Sigmoid colon (tissue), 7 donors: Measurements from ENCODE around the gene LYPLAL1. TPM values are rescaled to one million over a fixed set of nuclear protein-coding genes. Genes with fewer than 3 reads are reported as not detected.

Source experiments
- DNase-seq: peaks from one replicate; pipeline ENCODE4 v3.0.0-alpha.2; 2019
- H3K27ac ChIP-seq, 4 donors: fragments of 200-600 bp; sonication (generic); one replicate each; pipeline ENCODE4 v1.5.1; 2016 to 2019; ENCODE audit warnings: mild to moderate bottlenecking in 1 of 4
- H3K27me3 ChIP-seq, 3 donors: fragments of 200-600 bp; sonication (generic); one replicate each; pipeline ENCODE4 v1.5.1; 2019; ENCODE audit warnings: mild to moderate bottlenecking in 1 of 3
- H3K36me3 ChIP-seq, 4 donors: fragments of 200-600 bp; sonication (generic); one replicate each; pipeline ENCODE4 v1.5.1; 2016 to 2019
- H3K4me1 ChIP-seq, 4 donors: fragments of 200-600 bp; sonication (generic); one replicate each; pipeline ENCODE4 v1.5.1; 2017 to 2019
- H3K4me3 ChIP-seq, 4 donors: fragments of 200-600 bp; sonication (generic); one replicate each; pipeline ENCODE4 v1.5.1; 2017 to 2019; ENCODE audit warnings: mild to moderate bottlenecking in 2 of 4, moderate library complexity in 1 of 4
- H3K9me3 ChIP-seq, 4 donors: fragments of 200-600 bp in 3 of 4; sonication (generic) in 3 of 4; one replicate each; pipeline versions ENCODE4 v1.5.1 to v1.6.1; 2013 to 2019
- CTCF ChIP-seq, 4 experiments: fragments of 450-650 bp in 3 of 4; fragments of 200-600 bp in 1 of 4; IDR thresholded peaks; one replicate each; pipeline ENCODE4 v1.5.1; 2016 to 2019; ENCODE audit warnings: antibody characterized with exemption in 4 of 4, mild to moderate bottlenecking in 3 of 4, moderate library complexity in 2 of 4
- EP300 ChIP-seq, 4 donors: sonication (generic); formaldehyde crosslinking; IDR thresholded peaks; one replicate each; pipeline ENCODE4 v1.6.1; 2017; ENCODE audit warnings: antibody characterized with exemption in 4 of 4
- POLR2A ChIP-seq, 2 donors: fragments of 450-650 bp; IDR thresholded peaks; one replicate each; pipeline ENCODE4 v1.6.1; 2016; ENCODE audit warnings: antibody characterized with exemption in 2 of 2, mild to moderate bottlenecking in 2 of 2, moderate library complexity in 2 of 2
- POLR2AphosphoS5 ChIP-seq, 4 donors: sonication (generic); formaldehyde crosslinking; IDR thresholded peaks; one replicate each; pipeline ENCODE4 v1.6.1; 2017; ENCODE audit warnings: antibody characterized with exemption in 4 of 4
- WGBS, 2 donors: extraction: QIAGEN DNeasy Blood & Tissue Kit; methylation state at CpG; one replicate each; pipeline ENCODE4 v1.1.7; 2013; 5-methylcytosine and 5-hydroxymethylcytosine counted together
- intact Hi-C: fragments of 100-400 bp; cut with DNase I; formaldehyde crosslinking; loops from one replicate; pipeline ENCODE4 v1.15.1; 2023
- polyA plus RNA-seq, 3 donors: library from polyadenylated mRNA; stranded (reverse); fragments of 200-250 nt; gene quantifications; one replicate each; pipeline ENCODE4 v1.2.3, GENCODE V29; 2013
- total RNA-seq, 4 donors: library from RNA; depleted of rRNA; stranded (reverse); fragments of >200 nt; gene quantifications; one replicate each; pipeline ENCODE4 v1.1.0, GENCODE V29; 2016
- donor health status: healthy with polysubstance abuse.
- donor health status: Bipolar disorder and iron deficiency.
- donor health status: healthy.

The LYPLAL1 gene
- total and polyA plus RNA-seq, 7 donors = 11.8 to 36.0 (median 23.4) TPM

DNA sequence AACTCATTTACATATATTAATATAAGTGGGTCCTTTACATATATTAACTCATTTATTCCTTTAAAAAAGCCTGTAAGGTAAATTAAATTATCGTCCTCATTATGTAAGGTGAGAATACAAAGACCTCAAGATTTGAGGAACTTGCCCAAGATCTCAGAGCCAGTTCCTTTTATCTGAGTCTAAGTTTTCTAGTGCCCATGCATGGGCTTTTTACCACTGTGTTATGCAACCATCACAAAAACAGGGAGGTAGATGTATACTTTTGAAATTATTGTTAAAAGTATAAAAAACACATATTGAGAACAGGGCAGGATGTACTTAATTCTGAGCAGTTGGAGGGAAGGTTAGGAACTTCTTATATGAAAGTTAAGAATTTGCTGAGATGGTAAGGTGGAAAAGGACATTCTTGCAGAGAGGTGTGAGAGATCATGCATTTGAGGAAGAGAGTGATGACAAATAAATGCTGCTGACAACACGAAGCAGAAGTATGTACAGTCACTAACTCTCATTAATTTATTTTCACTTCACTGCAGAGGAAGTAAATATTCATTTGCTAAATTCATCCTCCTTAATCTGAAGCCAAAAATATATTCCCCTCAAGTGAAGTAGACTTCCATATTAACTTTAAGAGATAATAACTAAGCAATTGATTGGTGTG lies 28.9 kb upstream of the LYPLAL1 start:
- Histone ChIP-seq H3K4me1 (no peaks in the 10 kb centered on the region), H3K36me3 (no peaks in the 10 kb centered on the region), H3K4me3 (no peak overlapping the region), H3K27me3 (no peaks in the 10 kb centered on the region), H3K27ac (no peak overlapping the region), H3K9me3 (no peaks in the 10 kb centered on the region)
- no peak for TF ChIP-seq POLR2AphosphoS5 (IDR thresholded peaks at IDR 0.05)
- no peak for TF ChIP-seq EP300 (IDR thresholded peaks at IDR 0.05)
- TF ChIP-seq POLR2A (IDR thresholded peaks at IDR 0.05) = no peak
- no peak for TF ChIP-seq CTCF (IDR thresholded peaks at IDR 0.05)
- intact Hi-C loops = no loop called here
- no peak for DNase-seq
- 34 to 52% methylated on average over 2 of the region's 2 CpGs for WGBS, 2 donors

DNA sequence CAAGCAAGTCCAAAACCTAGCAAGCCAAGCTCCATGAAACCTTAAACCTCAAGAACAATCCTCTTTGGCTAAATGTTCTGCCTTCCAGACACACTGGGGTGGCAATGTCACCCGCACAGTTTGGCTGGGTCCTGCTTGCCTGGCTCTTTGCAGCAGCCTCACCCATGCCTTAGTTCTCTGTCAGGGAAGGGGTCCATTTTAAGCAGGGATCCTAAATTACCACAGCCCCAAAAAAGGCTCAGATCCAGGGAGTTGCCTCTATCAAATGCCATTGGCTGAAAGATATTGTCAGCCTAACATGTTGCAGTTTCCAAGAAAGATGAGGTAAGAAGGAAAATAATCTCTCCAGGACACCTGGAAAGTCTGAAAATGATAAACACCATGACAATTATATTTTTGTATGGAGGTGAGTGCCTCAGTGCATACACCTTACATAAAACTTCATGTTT lies 26.1 kb upstream of the LYPLAL1 start:
- Histone ChIP-seq H3K36me3 (no peaks in the 10 kb centered on the region), H3K4me1 (no peaks in the 10 kb centered on the region), H3K27ac (no peak overlapping the region), H3K4me3 (no peak overlapping the region), H3K9me3 (no peaks in the 10 kb centered on the region), H3K27me3 (no peaks in the 10 kb centered on the region)
- no peak for TF ChIP-seq POLR2AphosphoS5 (IDR thresholded peaks at IDR 0.05)
- no peak for TF ChIP-seq CTCF (IDR thresholded peaks at IDR 0.05)
- TF ChIP-seq POLR2A (IDR thresholded peaks at IDR 0.05) = no peak
- TF ChIP-seq EP300 (IDR thresholded peaks at IDR 0.05) = no peak
- intact Hi-C loops = no loop called here
- WGBS, 2 donors = 87 to 89% methylated on average over 1 of the region's 1 CpG
- no peak for DNase-seq

GRCh38 chr1:219149009-219149577 lies 24.6 kb upstream of the LYPLAL1 start:
- Histone ChIP-seq H3K4me3 (no peak overlapping the region), H3K36me3 (no peaks in the 10 kb centered on the region), H3K27ac (no peak overlapping the region), H3K4me1 (no peaks in the 10 kb centered on the region), H3K9me3 (no peaks in the 10 kb centered on the region), H3K27me3 (no peaks in the 10 kb centered on the region)
- DNase-seq = no peak
- TF ChIP-seq EP300 (IDR thresholded peaks at IDR 0.05) = no peak
- TF ChIP-seq POLR2A (IDR thresholded peaks at IDR 0.05) = no peak
- TF ChIP-seq CTCF (IDR thresholded peaks at IDR 0.05) = no peak
- TF ChIP-seq POLR2AphosphoS5 (IDR thresholded peaks at IDR 0.05) = no peak
- intact Hi-C loops = no loop called here

GRCh38 chr1:219149953-219150352 lies 23.7 kb upstream of the LYPLAL1 start:
- DNase-seq = no peak
- Histone ChIP-seq H3K27me3 (no peaks in the 10 kb centered on the region), H3K4me1 (no peaks in the 10 kb centered on the region), H3K9me3 (no peaks in the 10 kb centered on the region), H3K4me3 (no peak overlapping the region), H3K36me3 (no peaks in the 10 kb centered on the region), H3K27ac (no peak overlapping the region)
- intact Hi-C loops = no loop called here
- WGBS, 2 donors = 74 to 75% methylated on average over 3 of the region's 3 CpGs
- no peak for TF ChIP-seq POLR2A (IDR thresholded peaks at IDR 0.05)
- no peak for TF ChIP-seq POLR2AphosphoS5 (IDR thresholded peaks at IDR 0.05)
- TF ChIP-seq EP300 (IDR thresholded peaks at IDR 0.05) = no peak
- no peak for TF ChIP-seq CTCF (IDR thresholded peaks at IDR 0.05)
